H1 (cell line): ENCODE measurements around the gene NID2. TPM values are rescaled to one million over a fixed set of nuclear protein-coding genes. Genes with fewer than 3 reads are reported as not detected.

Experiments used
- CTCF ChIA-PET: fragments of 300-600 bp; sonication (Branson Sonifier 250); formaldehyde crosslinking; loops from one replicate; lab custom pipeline; 2021; ENCODE audit not compliant: partially characterized antibody; lab: Charles Lee
- POLR2A ChIA-PET: fragments of 300-600 bp; sonication (Branson Sonifier 250); formaldehyde crosslinking; loops from one replicate; lab custom pipeline; 2021; ENCODE audit warnings: inconsistent platforms; ENCODE audit not compliant: partially characterized antibody; lab: Charles Lee
- DNase-seq, 2 experiments: peaks; one replicate each; pipeline versions ENCODE4 v3.0.0 to v3.0.0-alpha.2; 2010 to 2022; ENCODE audit warnings: low spot score in 2 of 2, low read depth in 1 of 2, mixed read lengths in 1 of 2
- FAIRE-seq: peaks from 2 replicates; lab custom pipeline; 2011; peaks lifted over from hg19 to GRCh38; lab: Jason Lieb, UNC
- H2AFZ ChIP-seq: 2 replicates; pipeline ENCODE4 v1.8.1; 2012; ENCODE audit warnings: low read length, inconsistent platforms
- H2AK5ac ChIP-seq: 2 replicates; pipeline ENCODE4 v1.6.1; 2013; ENCODE audit warnings: low read depth, low read length
- H2BK120ac ChIP-seq: replicated peaks from 2 replicates; pipeline ENCODE3; 2013; ENCODE audit warnings: low read depth, low read length, inconsistent platforms
- H2BK12ac ChIP-seq: 2 replicates; pipeline ENCODE4 v1.6.1; 2013; ENCODE audit warnings: low read depth, low read length
- H2BK15ac ChIP-seq: 2 replicates; pipeline ENCODE4 v1.6.1; 2013; ENCODE audit warnings: low read length
- H2BK20ac ChIP-seq: 2 replicates; pipeline ENCODE4 v1.6.1; 2013; ENCODE audit warnings: low read length
- H2BK5ac ChIP-seq: 2 replicates; pipeline ENCODE4 v1.6.1; 2013; ENCODE audit warnings: low read depth, low read length
- H3K14ac ChIP-seq: 2 replicates; pipeline ENCODE4 v1.6.1; 2013; ENCODE audit warnings: inconsistent platforms; ENCODE audit not compliant: insufficient read length
- H3K18ac ChIP-seq: 2 replicates; pipeline ENCODE4 v1.6.1; 2013; ENCODE audit warnings: low read length; ENCODE audit errors: extremely low read depth
- H3K23ac ChIP-seq: 2 replicates; pipeline ENCODE4 v1.6.1; 2013; ENCODE audit warnings: inconsistent platforms; ENCODE audit not compliant: insufficient read length
- H3K23me2 ChIP-seq: 2 replicates; pipeline ENCODE4 v1.6.1; 2013; ENCODE audit warnings: low read depth, low read length
- H3K27ac ChIP-seq: 2 replicates; pipeline ENCODE4 v1.6.1; 2011; ENCODE audit warnings: low read depth, low read length, inconsistent platforms
- H3K27me3 ChIP-seq, 4 experiments: replicated peaks in 1 of 4; 1 replicate in 1 of 4; 2 replicates in 3 of 4; pipeline versions ENCODE4 v1.6.1 to v1.8.1; 2011 to 2013; ENCODE audit warnings: low read length in 3 of 4, mild to moderate bottlenecking in 3 of 4, inconsistent platforms in 2 of 4, mixed read lengths in 2 of 4, moderate library complexity in 1 of 4; ENCODE audit not compliant: control insufficient read depth in 3 of 4, insufficient read depth in 3 of 4; ENCODE audit errors: extremely low read depth in 1 of 4
- H3K36me3 ChIP-seq, 4 experiments: 2 replicates each; pipeline versions ENCODE4 v1.6.1 to v1.8.1; 2011 to 2013; ENCODE audit warnings: mild to moderate bottlenecking in 4 of 4, low read length in 3 of 4, moderate library complexity in 2 of 4, control low read depth in 1 of 4, inconsistent platforms in 1 of 4; ENCODE audit not compliant: insufficient read depth in 4 of 4, control insufficient read depth in 2 of 4
- H3K4ac ChIP-seq: replicated peaks from 2 replicates; pipeline ENCODE3; 2013; ENCODE audit warnings: low read length, low read depth, mixed read lengths, inconsistent platforms; ENCODE audit not compliant: insufficient read length
- H3K4me1 ChIP-seq, 4 experiments: replicated peaks in 1 of 4; 1 replicate in 1 of 4; 2 replicates in 3 of 4; pipeline versions ENCODE4 v1.6.1 to v1.8.1; 2011 to 2013; ENCODE audit warnings: low read length in 3 of 4, inconsistent platforms in 2 of 4, mixed read lengths in 1 of 4; ENCODE audit not compliant: insufficient read depth in 4 of 4, control insufficient read depth in 3 of 4
- H3K4me2 ChIP-seq, 2 experiments: 2 replicates each; pipeline versions ENCODE4 v1.6.1 to v1.8.1; 2011 to 2013; ENCODE audit warnings: low read depth in 2 of 2, low read length in 2 of 2, control low read depth in 1 of 2, inconsistent platforms in 1 of 2, mild to moderate bottlenecking in 1 of 2; ENCODE audit not compliant: insufficient read depth in 1 of 2
- H3K4me3 ChIP-seq, 4 experiments: fragments of 200-600, 300-600 bp in 1 of 4; sonication (generic), shearing (Covaris generic), sonication (Bioruptor Twin) in 1 of 4; 2 replicates each; pipeline versions ENCODE4 v1.5.1 to v1.8.1; 2011 to 2016; ENCODE audit warnings: low read length in 4 of 4, low read depth in 3 of 4, control low read depth in 2 of 4, inconsistent platforms in 2 of 4, mild to moderate bottlenecking in 2 of 4, mixed read lengths in 1 of 4, moderate library complexity in 1 of 4; ENCODE audit not compliant: insufficient read depth in 2 of 4; ENCODE audit errors: extremely low read depth in 1 of 4
- H3K56ac ChIP-seq: replicated peaks from 2 replicates; pipeline ENCODE3; 2013; ENCODE audit warnings: low read depth, mild to moderate bottlenecking, mixed read lengths, low read length, inconsistent platforms; ENCODE audit not compliant: insufficient read length
- H3K79me1 ChIP-seq: 2 replicates; pipeline ENCODE4 v1.6.1; 2013; ENCODE audit warnings: low read depth, low read length, control low read depth
- H3K79me2 ChIP-seq, 2 experiments: 2 replicates each; pipeline versions ENCODE4 v1.6.1 to v1.8.1; 2012 to 2013; ENCODE audit warnings: low read length in 2 of 2, mild to moderate bottlenecking in 2 of 2, inconsistent platforms in 1 of 2; ENCODE audit not compliant: insufficient read depth in 2 of 2, control insufficient read depth in 1 of 2
- H3K9ac ChIP-seq, 4 experiments: replicated peaks in 1 of 4; 1 replicate in 1 of 4; 2 replicates in 3 of 4; pipeline versions ENCODE4 v1.6.1 to v1.8.1; 2011 to 2013; ENCODE audit warnings: low read depth in 3 of 4, low read length in 3 of 4, control low read depth in 2 of 4, mild to moderate bottlenecking in 2 of 4, moderate library complexity in 2 of 4, inconsistent platforms in 1 of 4; ENCODE audit errors: extremely low read depth in 1 of 4
- H3K9me3 ChIP-seq, 2 experiments: 2 replicates each; pipeline versions ENCODE4 v1.6.1 to v1.8.1; 2012 to 2013; ENCODE audit warnings: mild to moderate bottlenecking in 2 of 2, moderate library complexity in 2 of 2, control low read depth in 1 of 2, inconsistent platforms in 1 of 2, low read depth in 1 of 2, low read length in 1 of 2, mixed read lengths in 1 of 2; ENCODE audit not compliant: insufficient read depth in 2 of 2
- H4K20me1 ChIP-seq, 2 experiments: replicated peaks in 1 of 2; 2 replicates each; pipeline versions ENCODE3 to v1.8.1; 2011 to 2013; ENCODE audit warnings: inconsistent platforms in 2 of 2, low read length in 2 of 2, mild to moderate bottlenecking in 1 of 2; ENCODE audit not compliant: insufficient read depth in 2 of 2, control insufficient read depth in 1 of 2
- H4K5ac ChIP-seq: 2 replicates; pipeline ENCODE4 v1.6.1; 2013; ENCODE audit warnings: low read length, low read depth, mixed read lengths, inconsistent platforms; ENCODE audit not compliant: insufficient read length
- H4K8ac ChIP-seq: 2 replicates; pipeline ENCODE4 v1.8.0; 2013; ENCODE audit warnings: mild to moderate bottlenecking, moderate library complexity, low read length, inconsistent platforms; ENCODE audit not compliant: insufficient read depth; ENCODE audit errors: extremely low read depth
- H4K91ac ChIP-seq: replicated peaks from 2 replicates; pipeline ENCODE3; 2013; ENCODE audit warnings: low read length, mixed read lengths, inconsistent platforms; ENCODE audit not compliant: insufficient read length
- EGR1 ChIP-seq: IDR thresholded peaks from 2 replicates; pipeline ENCODE4 v1.6.1; 2011; ENCODE audit warnings: low read depth, low read length, borderline replicate concordance
- EP300 ChIP-seq, 2 experiments: IDR thresholded peaks; 1 replicate in 1 of 2; 2 replicates in 1 of 2; pipeline ENCODE4 v1.6.1; 2011 to 2012; ENCODE audit warnings: low read depth in 2 of 2, low read length in 2 of 2, mild to moderate bottlenecking in 2 of 2, borderline replicate concordance in 1 of 2, inconsistent platforms in 1 of 2, moderate library complexity in 1 of 2
- SP1 ChIP-seq: IDR thresholded peaks from 2 replicates; pipeline ENCODE4 v1.6.1; 2011; ENCODE audit warnings: low read depth, low read length
- TEAD4 ChIP-seq: IDR thresholded peaks from 2 replicates; pipeline ENCODE4 v1.6.1; 2012; ENCODE audit warnings: low read depth, low read length, inconsistent platforms, mixed read lengths
- WGBS, 2 experiments: shearing (Covaris generic) in 1 of 2; methylation state at CpG; one replicate each; pipeline versions ENCODE4 v1.1.6 to v1.1.7; 2013 to 2015; ENCODE audit warnings: low lambda C conversion rate in 2 of 2, mixed read lengths in 2 of 2, inconsistent platforms in 1 of 2, low coverage in 1 of 2, missing lambda C conversion rate in 1 of 2; ENCODE audit not compliant: insufficient replicate concordance in 2 of 2, insufficient coverage in 1 of 2, insufficient read length in 1 of 2; ENCODE audit errors: extremely low coverage in 1 of 2, missing lambda C conversion rate in 1 of 2; 5-methylcytosine and 5-hydroxymethylcytosine counted together
- polyA plus RNA-seq, 7 experiments: library from polyadenylated mRNA; depleted of rRNA in 3 of 7; stranded (reverse) in 5 of 7; unstranded in 2 of 7; fragments of >200 nt in 5 of 7; fragments of 200-250 nt in 2 of 7; gene quantifications; 1 replicate in 5 of 7; 2 replicates in 1 of 7; 4 replicates in 1 of 7; pipeline versions ENCODE4 v1.2.1 to v1.2.3, GENCODE V29; 2011 to 2013; ENCODE audit warnings: missing spikeins in 2 of 7, mixed read lengths in 2 of 7
- total RNA-seq: library from RNA; stranded (reverse); fragmentation: NEBNext Ultra II Directional; extraction: Animal tissue kit (Norgen Biotek cat#: 25700); gene quantifications from 2 replicates; pipeline ENCODE4 v1.2.1, GENCODE V29; 2021

NID2 gene
- total and polyA plus RNA-seq, 2 of the 8 experiments (the other 6 are each of a cell fraction or from before 2014, with no cell fraction given), result 6.1 to 12.6 TPM

DNA sequence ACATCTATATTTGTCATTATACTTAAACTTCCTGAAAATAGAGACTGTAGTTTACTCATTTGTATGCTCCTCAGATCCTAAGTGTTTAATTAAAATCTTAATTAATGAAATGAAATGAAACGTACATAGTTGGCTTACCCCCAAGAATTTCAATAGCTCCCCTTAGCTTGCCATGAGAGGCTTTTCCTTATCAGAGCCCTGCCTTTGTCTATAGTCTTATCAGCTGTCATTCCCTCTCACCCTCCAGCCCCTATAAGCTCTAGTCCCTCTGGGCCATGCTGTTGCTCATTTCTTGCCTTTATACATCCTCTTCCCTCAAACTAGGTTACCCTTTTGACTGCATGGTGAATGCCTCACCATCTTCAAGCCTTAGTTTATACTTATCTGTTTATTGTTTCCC, 80.6 kb downstream of the NID2 start:
- no peak overlapping the region for H2BK120ac ChIP-seq
- FAIRE-seq, result no peak
- peak overlapping the region; percentile 76; the same call in 1 of the 2 replicates for H2AFZ ChIP-seq

More for the DNA sequence above, 80.6 kb downstream of the NID2 start:
- Histone ChIP-seq H3K18ac (no peak overlapping the region), H3K14ac (no peak overlapping the region), H3K27me3 (no peaks in the 10 kb centered on the region; a peak in 1 of 7 replicates), H2BK5ac (no peak overlapping the region), H3K23me2 (peaks cover 11% of the 10 kb centered on the region), H3K4ac (no peak overlapping the region), H4K20me1 (peaks cover 0 to 6% of the 10 kb centered on the region in 2 experiments), H2AK5ac (no peak overlapping the region)
- TF ChIP-seq SP1 (no peak), EGR1 (no peak), TEAD4 (no peak), EP300 (IDR thresholded peaks at IDR 0.05; ENCODE audit: borderline replicate concordance in 1 of 2, low read depth in 2 of 2, low read length in 2 of 2) (no peak)
- TF ChIP-seq, all 59 proteins: peak for 0
- CTCF ChIA-PET, result interaction anchor here (1.5 kb wide), 1 partner anchor 9 kb away, joined by 6 read pairs; no protein-coding TSS in a partner anchor
- H3K9ac ChIP-seq, result no peak overlapping the region
- no peak overlapping the region for H3K56ac ChIP-seq
- H3K9me3 ChIP-seq, result no peaks in the 10 kb centered on the region
- peaks cover 0 to 2% (median 0%) of the 10 kb centered on the region in 4 experiments; a peak in 2 of 7 replicates for H3K4me1 ChIP-seq
- no peak overlapping the region for H4K5ac ChIP-seq
- H2BK12ac ChIP-seq, result no peak overlapping the region
- H3K79me2 ChIP-seq, result peaks cover 11 to 35% of the 10 kb centered on the region in 2 experiments
- no peak overlapping the region for H2BK20ac ChIP-seq
- H4K91ac ChIP-seq, result no peak overlapping the region
- no peak overlapping the region for H3K27ac ChIP-seq
- H3K79me1 ChIP-seq, result no peaks in the 10 kb centered on the region
- no peak overlapping the region for H3K23ac ChIP-seq
- WGBS, 2 experiments, result 84% methylated on average over 1 of the region's 1 CpG; no CpG with 5 or more reads in 1 of the 2 experiments
- POLR2A ChIA-PET, result interaction anchor here (1.0 kb wide), 1 partner anchor 32 kb away, joined by 3 read pairs; no protein-coding TSS in a partner anchor
- no peak for DNase-seq
- 0 out of 2 replicates have a peak overlapping the region, but pooled peaks have one; percentile 12 for H2BK15ac ChIP-seq
- H3K4me3 ChIP-seq, result peak overlapping the region in 1 of 4 experiments; percentile 94; a peak in 1 of 8 replicates
- H3K36me3 ChIP-seq, result peaks cover 5 to 17% (median 12%) of the 10 kb centered on the region in 4 experiments; a peak in 6 of 8 replicates
- H4K8ac ChIP-seq, result no peak overlapping the region
- peak overlapping the region in 1 of 2 experiments; percentile 84; a peak in 1 of 4 replicates for H3K4me2 ChIP-seq
